CD4-positive, alpha-beta T cell treated with Interferon gamma for 1 hour (primary cell): Measurements from ENCODE around the gene CNST.

Experiments
- DNase-seq: peaks from one replicate; pipeline ENCODE4 v3.0.0-alpha.2; 2020

Gene CNST, protein sequence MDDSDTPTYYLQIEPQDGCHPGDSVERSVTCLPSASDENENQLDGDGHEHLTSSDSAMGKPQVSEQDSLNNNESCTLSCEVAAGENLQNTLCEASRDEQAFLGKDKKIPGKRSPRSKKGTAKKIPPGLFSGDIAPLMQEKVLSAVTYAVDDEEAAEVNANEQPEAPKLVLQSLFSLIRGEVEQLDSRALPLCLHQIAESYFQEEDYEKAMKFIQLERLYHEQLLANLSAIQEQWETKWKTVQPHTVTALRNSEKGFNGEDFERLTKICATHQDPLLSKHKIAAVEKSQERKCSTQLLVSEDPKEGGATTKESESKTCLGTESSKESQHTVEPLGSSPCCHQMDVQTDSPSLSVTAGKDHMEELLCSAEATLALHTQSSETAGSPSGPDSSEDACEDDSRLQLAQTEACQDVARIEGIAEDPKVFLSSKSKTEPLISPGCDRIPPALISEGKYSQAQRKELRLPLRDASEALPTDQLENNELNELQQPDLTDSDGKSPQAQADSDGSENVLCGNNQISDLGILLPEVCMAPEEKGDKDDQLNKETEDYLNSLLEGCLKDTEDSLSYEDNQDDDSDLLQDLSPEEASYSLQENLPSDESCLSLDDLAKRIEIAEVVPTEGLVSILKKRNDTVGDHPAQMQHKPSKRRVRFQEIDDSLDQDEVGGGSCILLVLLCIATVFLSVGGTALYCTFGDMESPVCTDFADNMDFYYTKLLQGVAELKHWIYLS

DNA sequence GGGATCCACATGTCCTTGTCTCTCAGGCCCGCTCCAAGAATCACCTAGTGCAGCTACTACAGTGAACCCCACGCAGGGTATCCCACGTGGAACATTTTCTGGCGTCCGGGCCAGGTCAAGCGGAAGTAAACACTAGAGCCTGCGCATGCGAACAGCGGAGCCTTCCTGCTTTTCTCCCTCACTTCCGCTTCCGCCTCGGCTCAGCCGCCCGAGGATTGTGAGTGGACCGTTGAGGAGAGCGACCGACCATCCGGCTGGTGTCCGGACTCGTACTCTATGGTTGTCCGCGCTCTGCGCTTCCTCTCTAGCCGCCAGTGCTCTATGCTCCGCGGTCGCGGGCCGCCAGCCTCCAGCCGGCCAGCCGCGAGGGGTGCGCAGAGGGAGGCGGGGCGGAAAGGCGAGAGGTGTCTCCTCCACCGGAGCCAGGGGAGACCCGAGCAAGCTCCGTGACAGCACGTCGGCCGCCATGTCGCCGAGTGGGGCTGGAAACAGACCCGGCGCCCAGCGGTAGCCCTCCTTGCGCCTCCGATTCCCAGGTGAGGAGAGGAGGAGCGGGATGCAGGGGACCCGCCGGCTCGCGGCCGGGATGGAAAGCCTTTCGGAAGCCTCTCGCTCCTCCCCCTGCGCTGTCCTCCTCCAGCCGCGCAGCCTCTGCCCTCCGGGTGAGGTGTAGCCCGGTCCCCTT is at the start of gene CNST, which contains the start of gene TFB2M:
Gene CNST, plus strand, starts transcription at position 329 of the 685 bp plus-strand sequence. CDS start 25,107 bp downstream, outside the sequence.
Gene TFB2M, minus strand, starts transcription at position 134 of the 685 bp plus-strand sequence. Its CDS starts 123 bp downstream, at position 11.
- peak; percentile 95 for DNase-seq

DNA sequence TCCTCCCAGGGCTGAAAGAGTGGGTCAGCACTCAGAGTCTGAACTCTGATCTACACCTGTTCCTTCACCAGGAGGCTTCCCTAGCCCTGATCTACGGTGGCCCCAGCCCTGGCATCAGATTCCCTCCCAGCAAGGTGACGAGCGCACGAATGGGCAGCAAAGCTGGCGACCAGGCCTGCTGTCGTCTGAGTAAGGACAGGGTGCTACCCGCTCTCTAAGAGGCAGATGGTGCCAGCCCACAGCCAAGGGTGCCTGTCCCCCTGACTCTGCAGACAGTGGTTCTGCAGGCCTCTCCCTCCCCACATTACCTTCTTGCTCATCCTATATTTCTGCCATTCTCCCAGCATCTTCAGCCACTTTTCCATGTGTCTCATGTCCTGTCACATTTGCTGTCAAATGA is 48.9 kb upstream of the CNST start:
- no peak for DNase-seq

DNA sequence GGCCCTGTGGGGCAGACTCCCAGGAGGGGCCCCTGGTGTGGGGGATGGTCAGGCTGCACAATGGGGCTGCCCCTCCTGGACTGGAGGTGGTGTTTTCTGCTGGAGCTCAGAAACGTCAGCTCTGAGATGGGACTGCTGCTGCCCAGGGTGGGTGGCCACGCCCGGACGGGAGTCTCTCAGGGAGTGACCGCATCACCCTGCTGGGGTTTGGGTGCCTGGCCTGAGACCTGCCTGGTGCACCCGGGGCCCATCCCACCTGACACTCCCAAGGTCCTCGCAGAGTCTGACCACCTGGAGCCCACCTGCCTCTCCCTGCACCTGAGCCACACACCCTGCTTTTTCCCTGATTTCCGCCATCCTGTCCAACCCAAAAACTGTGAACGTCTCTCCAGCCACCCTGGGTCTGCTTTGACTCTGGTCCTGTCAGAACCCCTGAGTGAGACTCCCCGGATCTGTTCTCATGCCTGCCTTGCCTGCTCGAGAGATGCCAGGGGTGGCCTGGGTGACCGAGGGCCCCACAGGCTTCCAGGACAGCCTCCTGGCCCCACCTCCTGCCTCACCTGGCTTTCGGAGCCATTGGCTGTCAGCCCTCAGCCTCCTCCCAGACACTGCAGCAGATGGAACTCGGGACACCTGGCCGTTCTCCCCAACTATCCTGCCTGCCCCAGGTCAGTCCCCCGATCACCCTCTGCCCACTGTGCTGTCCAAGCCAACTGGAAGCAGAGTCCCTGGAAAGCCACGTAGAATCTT is 47.6 kb upstream of the CNST start:
- no peak for DNase-seq

DNA sequence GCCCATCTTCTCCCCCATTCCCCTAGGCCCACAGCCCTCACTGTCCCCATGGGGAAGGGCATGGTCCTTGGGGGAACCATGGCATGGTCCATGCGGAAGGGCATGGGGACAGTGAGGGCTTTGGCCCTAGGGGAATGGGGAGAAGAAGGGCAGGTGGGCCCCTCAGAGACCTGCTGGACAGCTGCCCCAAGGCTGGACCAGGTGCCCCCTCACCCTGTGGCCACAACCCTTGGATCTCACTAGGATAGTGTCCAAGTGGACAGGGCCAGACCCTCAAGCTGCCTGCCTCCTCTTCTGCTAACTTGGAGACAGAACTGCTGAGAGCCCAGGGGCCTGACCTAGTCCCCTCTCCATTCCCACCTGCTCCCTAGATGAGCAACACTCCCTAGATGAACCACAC is 46.7 kb upstream of the CNST start:
- DNase-seq = no peak

DNA sequence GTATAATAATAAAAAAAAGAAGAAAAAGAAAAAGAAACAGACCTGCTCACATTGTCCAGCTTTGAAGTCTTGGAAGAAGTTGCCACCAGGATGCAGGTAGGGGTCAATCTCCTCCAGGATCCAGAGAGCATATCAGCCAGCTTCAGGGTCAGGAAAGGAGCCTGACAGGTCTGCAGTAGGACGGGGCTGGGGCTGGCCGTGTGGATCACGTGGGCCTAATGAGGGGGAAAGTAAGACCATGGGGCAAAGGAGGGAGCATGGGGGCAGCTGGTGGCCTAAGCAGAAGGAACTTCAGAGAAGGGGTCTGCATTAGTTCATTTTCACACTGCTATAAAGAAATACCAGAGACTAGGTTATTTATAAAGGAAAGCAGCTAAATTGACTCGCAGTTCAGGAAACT is 39.9 kb upstream of the CNST start:
- DNase-seq = no peak

DNA sequence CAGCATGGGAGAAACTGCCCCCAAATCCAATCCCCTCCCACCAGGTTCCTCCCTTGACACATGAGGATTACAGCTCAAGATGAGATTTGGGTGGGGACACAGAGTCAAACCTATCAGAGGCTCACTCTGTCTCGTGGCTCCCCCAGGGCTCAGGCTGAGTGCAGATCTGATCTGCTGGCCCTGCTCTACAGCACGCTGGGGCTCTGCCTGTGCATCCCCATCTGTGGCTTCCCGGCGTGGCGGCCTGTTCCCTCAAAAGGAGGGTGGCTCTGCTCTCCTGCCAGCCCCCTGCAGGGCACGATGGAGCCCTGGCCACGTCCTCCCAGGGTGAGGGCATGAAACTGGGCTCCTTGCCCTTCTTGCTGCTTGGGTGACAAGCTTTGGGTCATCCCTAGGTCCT is 39.3 kb upstream of the CNST start:
- no peak for DNase-seq

DNA sequence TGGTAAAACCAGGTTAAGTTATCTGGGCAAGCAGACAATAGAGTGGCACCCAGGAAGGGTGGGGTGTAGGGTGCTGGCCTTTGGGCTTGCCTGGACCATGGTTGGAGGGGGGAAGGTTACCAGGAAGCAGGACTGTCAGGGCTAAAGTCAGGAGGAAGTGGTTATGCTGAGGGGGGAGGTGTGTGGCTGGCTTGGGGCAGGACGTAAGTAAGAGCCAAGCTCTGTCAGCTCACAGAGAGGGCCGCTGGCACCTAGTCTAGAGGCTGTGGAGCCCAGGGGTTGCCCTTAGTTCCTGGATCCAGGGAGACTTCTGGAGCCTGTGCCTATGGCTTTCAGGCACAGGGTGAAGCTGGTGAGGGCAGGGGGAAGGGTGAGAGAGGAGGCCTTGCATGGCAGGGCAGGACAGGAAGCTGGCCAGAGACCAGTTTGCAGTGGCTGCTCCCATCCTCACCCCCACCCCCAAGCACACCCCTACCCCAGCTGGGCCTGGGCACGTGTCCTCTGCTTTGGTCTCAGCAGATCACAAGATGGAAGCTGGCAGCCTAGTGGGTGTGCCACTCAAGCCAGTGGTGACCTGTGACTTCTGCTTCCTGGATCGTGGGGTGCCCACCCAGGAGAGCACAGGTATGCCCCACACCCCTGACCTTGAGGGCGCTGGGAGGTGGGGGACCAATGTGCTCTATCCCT is 38.7 kb upstream of the CNST start:
- DNase-seq = no peak

DNA sequence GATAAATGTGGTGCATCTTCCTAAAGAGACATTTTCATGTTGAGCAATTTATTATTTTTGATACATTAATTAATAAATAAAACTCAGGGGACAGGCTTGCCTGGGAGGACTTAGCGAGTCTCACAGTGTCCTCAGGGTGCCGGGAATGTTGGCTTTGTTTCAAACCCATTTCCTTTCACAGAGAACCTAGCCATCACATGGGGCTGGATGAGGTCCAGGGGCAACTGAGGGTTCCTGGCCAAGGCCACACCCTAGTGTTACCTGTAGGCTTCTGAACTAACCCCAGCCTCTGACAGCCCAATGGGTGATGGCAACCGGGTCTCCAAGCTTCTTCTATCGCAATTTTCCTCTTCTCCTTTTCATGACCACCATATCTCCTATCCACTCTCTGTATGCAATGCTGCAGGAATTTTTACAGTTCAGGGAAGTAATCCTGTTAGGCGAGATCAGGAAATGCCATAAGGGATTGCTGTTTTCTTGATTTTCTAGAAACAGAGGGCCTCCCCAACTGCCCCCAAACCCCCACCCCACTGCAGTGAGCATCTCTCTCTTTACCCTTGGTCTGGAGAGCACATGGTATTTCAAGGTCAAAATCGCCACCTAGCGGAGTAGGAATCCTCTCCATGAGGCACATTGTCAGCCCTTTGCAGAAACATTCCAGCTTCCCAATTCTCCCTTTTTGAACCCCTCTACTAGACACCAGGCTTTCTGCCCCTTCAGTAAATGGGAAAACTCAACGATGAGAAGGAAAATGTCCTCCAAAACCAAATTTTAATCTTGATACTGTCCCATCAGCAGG is 37.1 kb upstream of the CNST start:
- DNase-seq = no peak

DNA sequence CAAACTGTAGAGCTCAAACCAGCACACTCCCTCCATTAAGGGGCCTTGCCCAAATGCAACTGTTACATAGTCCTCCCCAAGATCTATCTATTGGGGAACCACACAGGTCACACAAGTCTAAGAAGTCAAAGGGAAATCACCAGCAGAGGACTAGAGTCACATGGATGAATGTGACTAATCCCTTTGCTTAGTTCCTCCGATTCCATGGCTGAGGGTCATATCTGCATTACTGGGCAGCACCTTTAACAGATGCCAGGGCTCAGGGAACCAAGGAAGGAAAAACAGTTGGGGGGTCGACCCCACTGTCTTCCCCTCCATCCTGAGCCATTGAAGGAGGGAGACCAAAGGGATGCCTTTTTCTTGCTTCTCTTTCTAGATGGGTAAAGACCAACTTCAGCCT is 35.8 kb upstream of the CNST start:
- no peak for DNase-seq

DNA sequence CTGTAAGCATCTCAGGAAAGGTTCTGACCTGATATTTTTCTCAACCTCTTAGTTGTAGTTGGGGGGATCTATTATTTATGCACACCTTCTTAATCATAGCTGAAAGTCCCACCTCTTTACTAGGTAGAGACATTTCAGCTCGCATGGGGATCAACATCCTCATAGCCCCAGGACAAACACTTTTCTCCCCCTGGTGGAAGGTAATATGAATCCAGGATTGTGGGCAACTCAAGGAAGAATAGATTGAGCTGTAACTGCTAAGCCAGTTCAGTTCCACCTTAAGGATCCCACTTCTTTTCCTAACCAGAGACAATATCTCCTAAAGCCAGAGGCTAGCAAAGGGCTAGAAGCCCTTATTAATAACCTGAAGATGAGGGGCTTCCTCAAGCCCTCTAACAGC is 33.7 kb upstream of the CNST start:
- no peak for DNase-seq

DNA sequence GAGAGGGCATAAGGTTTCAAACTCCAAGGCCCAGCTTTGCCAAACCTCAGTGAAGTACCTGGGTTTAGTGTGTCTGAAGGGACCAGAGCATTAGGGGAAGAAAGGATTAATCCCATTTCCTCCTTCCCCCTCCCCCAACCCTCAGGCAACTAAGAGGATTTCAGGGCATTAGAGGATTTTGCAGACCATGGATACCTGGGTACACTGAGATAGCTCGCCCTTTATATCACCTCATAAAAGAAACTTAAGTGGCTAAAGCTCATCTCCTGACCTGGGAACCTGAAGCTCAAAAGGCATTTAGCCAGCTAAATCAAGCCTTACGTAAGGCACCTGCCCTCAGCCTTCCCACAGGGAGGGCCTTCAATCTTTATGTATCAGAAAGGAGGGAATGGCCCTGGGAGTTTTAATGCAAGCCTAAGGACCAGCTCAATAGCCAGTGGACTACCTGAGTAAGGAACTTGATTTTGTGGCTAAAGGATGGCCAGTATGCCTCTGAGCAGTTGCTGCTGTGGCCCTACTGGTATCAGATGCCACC is 32.8 kb upstream of the CNST start:
- no peak for DNase-seq

DNA sequence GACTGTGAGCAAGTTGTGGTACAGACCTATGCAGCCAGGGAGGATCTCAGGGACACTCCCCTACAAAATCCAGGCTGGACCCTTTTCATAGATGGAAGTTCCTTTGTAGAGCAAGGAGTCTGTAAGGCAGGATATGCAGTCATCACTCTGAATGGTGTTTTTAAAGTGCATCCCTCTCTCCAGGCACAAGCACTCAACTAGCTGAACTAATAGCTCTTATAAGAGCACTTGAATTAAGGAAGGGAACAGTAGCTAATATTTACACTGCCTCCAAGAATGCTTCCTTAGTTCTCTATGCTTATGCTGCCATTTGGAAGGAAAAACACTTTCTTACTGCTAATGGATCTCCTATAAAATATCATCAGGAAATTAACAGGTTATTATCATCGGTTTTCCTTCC is 32.1 kb upstream of the CNST start:
- no peak for DNase-seq

DNA sequence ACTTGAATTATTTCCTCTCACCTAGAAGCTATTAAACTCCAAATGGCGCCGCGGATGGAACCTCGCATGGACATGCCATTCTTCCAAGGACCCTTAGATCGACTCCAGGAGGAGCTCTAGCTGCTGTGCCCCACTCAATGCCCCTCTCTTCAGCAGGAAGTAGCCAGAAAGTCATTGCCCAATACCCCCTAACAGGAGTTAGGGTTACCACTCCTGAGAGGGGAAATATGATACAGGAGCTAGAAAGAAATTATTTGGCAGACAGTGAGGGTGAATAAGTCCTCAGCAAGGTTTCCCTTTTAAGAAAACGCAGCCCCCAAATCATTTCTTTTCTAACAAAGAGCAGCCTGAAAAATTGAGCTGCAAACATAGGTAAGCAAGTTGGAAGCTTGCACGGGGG is 28.8 kb upstream of the CNST start:
- DNase-seq = no peak

DNA sequence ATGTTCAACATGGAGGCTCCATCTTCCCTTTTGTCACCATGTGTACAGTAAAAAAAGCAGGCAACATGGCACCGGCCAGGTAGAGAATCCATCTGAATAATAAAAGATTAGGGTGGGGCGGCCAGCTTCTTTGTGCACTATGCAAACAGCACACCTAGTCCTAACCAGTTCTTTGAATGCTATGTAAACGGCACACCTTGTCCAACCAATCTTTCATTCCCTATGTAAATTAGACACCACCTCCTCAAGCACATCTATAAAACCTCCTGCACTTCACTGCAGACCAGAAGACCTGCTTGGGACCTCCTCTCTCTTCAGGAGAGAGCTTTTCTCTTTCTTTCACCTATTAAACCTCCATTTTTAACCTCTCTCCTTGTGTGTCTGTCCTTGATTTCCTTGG is 28.4 kb upstream of the CNST start:
- no peak for DNase-seq

DNA sequence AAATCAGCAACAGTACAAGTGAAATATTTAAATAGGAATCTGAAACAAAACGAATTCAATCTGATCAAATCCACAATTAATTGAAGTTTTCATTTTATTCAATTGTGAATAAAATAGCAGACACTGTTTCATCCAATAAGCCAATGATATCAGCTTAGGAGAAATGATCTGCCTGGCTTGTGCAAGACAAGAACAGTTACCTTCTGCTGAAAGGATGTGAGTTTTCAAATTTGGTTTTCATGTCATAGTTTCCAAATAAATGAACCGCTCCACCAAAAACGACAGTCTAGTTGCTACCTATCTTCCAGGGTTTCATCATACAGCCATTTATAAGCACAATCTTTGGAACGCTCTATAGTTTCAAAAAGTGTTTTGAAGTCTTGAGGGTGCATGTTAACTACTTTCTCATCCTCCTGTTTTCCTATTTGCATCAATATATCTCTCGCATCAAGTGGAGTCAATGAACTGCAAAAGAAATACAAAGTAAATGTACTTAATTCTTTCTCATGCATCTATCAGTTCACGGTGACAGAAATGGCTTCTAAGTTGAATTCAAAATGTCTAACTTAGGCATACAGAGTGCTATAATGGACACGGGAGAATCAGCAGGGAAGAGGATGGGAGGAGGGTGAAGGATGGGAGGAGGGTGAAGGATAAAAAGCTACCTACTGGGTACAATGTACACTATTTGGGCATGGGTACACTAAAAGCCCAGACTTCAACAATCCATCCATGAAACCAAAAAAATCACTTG is 25.3 kb upstream of the CNST start:
- no peak for DNase-seq

DNA sequence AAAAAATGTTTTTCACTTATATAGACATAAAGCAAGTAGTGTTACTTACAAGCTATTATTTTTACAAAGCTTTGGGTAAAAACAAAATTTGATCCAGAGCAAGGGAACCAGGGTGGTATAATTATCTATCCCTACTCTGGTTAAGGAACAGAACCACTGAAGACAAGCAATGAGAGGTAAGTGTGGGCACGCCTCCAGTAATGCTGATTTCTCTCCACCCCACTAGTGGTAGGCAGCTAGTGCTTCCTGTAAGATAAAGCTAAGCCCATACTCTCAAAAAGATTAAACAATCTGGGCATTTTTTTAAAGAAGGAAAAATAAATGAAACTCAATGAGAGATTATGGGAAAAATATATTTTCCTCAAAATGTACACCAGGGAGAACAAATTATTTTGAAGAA is 22.3 kb upstream of the CNST start:
- DNase-seq = no peak

DNA sequence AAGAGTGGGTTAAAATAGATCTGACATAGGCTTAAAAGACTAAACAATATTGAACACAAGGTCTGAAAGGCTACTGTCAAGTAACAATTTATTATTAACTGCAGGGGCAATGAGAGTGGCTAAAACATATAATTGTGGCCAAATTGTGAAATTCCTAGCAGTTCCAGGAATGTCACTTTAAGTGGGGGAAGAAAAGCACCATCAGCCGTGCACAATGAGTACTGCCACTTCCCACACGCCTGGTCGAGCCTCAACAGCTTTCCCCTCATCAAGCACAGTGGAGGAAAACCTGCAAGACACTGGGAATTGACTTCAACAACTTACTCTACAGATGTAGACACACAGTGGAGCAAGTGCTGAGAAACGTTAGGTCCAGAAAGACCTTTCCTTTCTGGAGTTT is 16.6 kb upstream of the CNST start:
- no peak for DNase-seq

DNA sequence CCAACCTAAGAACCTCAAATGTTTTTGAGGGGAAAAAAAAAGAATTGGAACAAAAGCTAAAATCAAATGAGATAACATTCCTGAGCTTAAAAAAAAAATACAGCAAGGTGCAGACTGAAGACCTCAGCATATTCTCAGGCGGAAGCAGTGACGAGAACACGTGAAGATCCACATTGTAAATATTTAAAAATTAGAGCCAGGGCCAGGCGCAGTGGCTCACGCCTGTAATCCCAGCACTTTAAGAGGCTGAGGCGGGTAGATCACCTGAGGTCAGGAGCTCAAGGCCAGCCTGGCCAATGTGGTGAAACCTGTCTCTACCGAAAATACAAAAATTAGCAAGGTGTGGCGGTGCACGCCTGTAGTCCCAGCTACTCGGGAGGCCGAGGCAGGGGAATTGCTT is 15.9 kb upstream of the CNST start:
- DNase-seq = no peak

DNA sequence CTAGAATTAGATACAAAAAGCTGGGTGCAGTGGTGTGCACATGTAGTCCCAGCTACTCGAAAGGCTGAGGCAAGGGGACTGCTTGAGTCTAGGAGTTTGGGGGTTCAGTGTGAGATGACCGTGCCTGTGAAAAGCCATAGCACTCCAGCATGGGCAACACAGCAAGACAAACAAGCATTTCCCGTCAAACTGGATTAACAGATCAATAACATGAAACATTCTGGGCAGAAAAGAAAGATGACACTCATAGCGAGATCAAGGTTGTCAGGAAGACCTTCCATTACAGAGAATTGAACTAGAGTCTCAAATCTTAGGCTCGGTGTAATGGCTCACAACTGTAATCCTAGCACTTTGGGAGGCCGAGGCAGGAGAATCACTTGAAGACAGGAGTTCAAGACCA is 14.1 kb upstream of the CNST start:
- no peak for DNase-seq

DNA sequence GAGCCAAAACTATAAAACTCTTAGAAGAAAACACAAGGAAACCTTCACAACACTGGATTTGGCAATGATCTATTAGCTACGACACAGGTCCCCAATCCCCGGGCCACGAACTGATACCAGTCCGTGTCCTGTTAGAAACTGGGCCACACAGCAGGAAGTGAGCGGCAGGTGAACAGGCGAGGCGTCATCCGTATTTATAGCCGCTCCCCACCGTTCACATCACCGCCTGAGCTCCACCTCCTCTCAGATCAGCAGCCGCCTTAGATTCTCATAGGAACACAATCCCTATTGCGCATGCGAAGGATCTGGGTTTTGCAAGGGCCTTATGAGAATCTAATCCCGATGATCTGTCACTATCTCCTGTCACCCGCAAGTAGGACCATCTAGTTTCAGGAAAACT is 12.1 kb upstream of the CNST start:
- DNase-seq = no peak

DNA sequence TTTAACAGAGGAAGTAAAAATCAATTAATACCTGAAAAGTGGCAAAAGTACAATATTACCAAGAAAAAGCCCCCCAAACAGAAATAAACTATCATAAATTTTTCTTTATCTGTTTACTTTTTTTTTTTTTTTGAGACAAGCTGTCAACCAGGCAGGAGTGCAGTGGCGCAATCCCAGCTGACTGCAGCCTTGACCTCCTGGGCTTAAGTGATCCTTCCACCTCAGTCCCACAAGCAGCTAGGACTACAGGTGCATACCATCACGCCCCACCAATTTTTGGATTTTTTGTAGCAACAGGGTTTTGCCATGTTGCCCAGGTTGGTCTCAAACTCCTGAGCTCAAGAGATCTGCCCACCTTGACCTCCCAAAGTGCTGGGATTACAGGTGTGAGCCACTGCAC is 8.2 kb upstream of the CNST start:
- DNase-seq = no peak
